GM21367 (cell line): Measurements from ENCODE around the gene ZNF541.

Experiments used
- ATAC-seq: cut with Tn5 transposase; IDR thresholded peaks from one replicate; pipeline ENCODE4 v1.9.1; 2021; ENCODE audit not compliant: unreplicated experiment

Gene ZNF541

GRCh38 chr19:47573071-47574026, at the start of gene ZNF541:
Gene ZNF541, minus strand, starts transcription at chr19:47573148. Its CDS starts 17,292 bp downstream, at chr19:47555856.
- ATAC-seq: no peak

DNA sequence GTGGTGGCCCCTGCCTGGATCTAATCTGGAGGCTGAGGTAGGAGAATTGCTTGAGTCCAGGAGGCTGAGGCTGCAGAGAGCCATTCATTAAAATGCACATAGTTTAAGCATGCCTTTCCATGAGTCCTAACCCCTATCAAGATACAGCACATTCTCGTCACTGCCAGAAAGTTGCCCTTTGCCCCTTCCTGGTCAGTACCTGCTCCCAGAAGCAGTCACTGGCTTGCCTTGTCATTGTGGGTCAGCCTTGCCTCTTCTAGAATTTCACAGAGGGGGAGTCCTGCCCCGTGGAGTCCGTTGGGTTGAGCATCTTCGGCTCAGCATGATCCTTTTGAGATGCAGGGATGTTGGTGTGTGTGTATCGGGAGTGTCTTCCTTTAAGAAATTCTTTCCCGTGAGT, 46.8 kb upstream of the ZNF541 start:
- no peak for ATAC-seq

GRCh38 chr19:47618771-47619170, 45.8 kb upstream of the ZNF541 start:
- ATAC-seq: no peak

- no peak for ATAC-seq
Observed at GRCh38 chr19:47615714-47616113, 42.8 kb upstream of the ZNF541 start.

DNA sequence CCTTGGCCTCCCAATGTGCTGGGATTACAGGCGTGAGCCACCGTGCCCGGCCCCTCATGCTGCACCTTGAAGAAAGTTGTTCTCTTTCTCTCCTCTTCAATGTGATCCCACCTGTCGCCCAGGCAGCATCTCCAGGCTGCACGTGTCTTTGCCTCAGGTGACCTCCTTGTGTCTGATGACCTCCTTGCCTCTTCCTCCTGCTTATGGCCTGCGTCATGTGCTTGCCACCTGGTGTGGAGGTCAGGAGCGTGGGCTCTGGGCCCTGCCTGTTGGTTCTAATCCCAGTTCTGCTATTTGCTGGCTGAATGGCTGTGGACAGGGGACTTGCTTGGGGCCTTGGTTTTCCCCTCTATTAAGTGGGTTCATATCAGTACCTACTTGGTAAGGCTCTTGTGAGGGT, 42.3 kb upstream of the ZNF541 start:
- ATAC-seq: no peak

DNA sequence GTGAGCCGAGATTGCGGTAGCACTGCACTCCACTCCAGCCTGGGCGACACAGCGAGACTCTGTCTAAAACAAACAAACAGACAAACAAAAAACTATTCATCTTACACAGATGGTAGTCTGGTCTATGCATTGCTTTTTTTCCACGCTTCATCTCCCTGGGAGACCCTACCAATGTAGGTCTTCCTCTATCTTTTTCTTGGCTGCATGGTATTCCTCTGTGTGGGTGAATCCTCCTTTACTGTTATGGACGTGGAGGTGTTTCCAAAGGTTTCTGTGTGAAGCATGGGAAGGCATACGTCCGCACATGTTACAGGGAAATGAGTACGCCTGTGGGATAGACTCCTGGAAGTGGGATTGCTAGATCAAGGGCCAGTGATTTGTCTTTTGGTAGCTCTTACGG, 41.6 kb upstream of the ZNF541 start:
- ATAC-seq: no peak

- ATAC-seq: no peak
Observed at GRCh38 chr19:47614021-47614295, 41.0 kb upstream of the ZNF541 start.

DNA sequence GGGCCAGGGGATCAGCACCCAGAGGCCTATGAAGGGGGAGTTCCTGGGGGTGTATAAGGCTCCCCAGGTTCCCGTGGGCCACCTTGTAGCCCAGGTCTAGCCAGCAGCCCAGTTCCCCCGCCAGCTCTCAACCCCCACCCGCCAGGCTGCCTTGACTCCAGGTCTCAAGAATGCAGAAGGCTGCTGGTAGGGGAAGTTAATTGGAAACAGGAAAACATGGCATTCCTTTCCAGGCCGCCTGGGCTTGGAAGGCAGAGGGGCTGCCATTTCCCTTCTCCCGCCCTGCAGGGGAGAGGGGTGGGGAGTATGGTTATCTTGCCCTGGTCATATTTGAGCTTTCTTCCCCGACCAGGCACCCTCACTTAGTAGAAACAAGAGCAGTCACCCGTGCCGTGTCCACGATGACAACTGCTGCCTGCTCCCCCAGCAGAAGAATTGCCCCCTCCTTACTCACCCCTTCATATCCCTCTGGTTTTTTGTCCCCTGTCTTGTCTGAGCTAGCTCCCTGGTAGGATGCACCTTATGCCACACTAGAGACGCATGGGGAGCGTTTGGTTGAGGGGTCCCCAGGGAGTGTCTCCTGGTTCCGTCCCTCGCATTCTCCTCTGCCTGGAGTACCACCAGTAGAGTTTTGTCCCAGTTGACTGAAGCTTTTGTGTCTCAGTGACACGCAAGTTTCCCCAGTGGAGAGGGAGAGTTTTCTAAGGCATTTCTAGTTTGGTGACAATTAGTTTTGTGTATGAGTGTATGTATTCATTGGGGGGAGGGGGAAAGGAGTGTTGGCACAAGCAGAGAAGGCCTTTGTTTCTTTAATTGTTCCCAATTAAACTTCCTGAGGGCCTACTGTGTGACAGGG, 40.4 kb upstream of the ZNF541 start:
- ATAC-seq: no peak

DNA sequence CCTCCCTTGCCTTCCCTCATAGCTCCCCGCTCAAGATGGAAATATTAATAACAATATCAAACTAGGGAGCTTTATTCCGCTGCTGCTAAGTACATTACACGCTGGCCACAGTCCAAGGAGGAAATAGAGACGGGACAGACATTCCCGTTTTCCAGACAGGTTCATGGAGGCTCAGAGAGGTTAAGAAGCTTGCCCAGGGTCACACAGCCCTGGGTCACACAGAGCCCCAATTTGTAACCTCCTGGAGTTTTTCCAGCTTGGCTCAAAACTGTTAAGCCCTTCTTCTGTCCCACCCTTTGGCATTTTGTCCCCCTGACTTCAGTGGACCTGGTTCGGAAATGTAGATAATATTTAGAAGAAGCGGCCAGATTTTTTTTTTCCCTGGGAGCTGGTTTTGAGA, 38.0 kb upstream of the ZNF541 start:
- no peak for ATAC-seq

DNA sequence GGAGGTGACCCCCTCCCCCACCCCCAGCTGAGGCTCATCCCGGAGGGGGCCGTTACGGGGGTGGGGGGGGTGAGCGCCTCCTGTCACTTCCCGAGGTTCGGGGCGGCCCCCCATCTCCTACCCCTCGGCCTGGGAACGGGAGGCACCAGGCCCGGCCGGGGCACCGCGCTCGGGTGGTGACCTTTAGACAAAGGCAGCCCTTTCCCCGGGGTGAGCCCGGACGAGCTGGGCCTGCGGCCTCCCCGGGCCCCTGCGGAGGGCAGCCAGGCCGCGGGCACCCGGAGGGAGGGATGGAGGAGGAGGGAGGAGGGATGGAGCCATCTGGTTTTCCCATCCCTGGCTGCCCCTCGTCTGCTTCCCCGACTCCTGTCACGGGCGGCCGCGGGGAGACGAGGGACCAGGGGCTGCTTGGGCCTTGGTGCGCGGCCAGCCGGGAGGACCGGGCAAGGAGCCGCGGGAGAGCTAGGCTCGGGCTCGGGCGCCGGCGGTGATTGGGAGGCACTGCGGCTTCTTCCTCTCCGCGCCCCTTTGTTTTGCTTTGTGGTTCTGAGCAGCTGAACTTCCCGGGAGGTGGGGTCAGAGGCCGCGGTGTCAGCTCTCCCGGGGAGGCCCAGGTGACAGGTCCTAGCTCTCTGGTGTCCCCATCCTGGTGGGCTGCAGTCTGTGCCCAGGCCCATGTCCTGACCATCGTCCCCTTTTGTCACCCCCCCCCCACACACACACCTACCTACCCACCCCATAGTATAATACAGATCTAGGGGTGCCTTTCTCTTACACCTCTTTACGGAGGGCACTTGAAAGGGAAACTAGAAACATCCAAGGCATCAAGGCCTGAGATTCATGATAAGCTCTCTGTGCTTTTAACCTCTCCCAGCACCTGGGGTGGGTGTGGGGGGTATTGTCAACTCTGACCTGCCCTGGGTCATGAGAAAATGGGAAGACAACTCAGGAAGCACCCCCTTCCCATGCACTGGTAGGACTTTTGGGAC, 37.3 kb upstream of the ZNF541 start:
- ATAC-seq: no peak

DNA sequence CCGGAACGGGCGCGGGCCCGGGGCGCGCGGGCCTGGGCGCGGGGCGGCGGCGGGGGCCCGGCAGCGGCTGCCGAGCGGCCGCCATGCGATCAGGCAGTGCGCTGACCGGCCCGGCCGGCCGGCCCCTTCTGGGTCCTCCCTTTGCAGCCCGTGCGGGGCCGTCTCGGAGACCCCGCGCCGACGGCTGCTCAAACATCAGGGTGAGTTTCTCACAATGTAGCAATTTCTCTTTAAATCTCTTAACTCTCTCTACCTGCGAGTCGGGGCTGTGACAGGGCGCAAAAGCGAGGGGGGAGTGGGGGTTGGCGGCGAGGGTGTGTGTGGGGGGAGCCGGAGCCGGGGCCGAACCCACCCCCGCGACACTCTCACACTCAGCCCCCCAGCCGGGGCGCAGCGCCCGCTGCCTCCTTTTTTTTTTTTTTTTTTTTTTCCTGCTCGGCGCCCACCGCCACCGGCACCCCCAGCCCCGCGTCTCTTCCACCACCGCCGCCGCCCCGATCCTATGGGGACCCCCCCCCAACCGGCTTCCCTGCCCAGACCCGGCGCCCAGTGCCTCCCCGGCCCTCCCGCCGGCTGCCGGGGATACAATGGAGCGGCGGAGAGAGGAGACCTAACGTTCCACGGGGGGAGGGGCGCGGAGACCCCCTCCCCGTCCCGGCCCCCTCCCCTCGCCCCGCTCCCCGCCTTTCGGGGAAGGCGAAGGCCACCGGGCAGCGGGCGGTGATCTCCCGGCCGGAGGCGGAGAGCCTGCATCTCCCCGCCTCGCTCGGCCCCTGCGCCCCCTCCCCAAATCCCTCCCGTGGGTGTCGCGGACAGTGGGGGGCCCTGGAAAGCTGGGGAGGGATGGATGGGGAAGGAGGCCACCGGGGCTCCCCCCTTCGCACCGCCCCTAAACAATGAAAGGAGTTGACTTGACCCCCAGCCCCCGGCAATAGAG, 36.3 kb upstream of the ZNF541 start, which contains the start of gene BICRA:
TSS of gene BICRA (plus strand) at position 166 of the 937 bp plus-strand sequence. CDS start 64,441 bp downstream, outside the sequence.
- ATAC-seq: no peak

GRCh38 chr19:47608074-47608918, 35.3 kb upstream of the ZNF541 start:
- peak; percentile 60 for ATAC-seq

- no peak for ATAC-seq
Observed at GRCh38 chr19:47607564-47608073, 34.7 kb upstream of the ZNF541 start.

- ATAC-seq: no peak
Observed at GRCh38 chr19:47603706-47604565, 31.0 kb upstream of the ZNF541 start.

GRCh38 chr19:47601180-47601904, 28.4 kb upstream of the ZNF541 start:
- ATAC-seq: no peak

- ATAC-seq: peak; percentile 91
Observed at GRCh38 chr19:47600246-47601179, 27.6 kb upstream of the ZNF541 start.
